ENCODE data around the gene DIPK1C.

DIPK1C gene

GRCh38 chr18:74414953-74415515 is 42.1 kb downstream of the DIPK1C start:
- DNase-seq = no peak

- no peak for DNase-seq
Observed at GRCh38 chr18:74413836-74414235, 43.3 kb downstream of the DIPK1C start.

- no peak for DNase-seq
Observed at GRCh38 chr18:74412116-74412880, 44.8 kb downstream of the DIPK1C start.

- DNase-seq = no peak
Observed at GRCh38 chr18:74411475-74411874, 45.6 kb downstream of the DIPK1C start.

- no peak for DNase-seq
Observed at GRCh38 chr18:74410441-74410992, 46.6 kb downstream of the DIPK1C start.

GRCh38 chr18:74407888-74408287 is 49.2 kb downstream of the DIPK1C start:
- no peak for DNase-seq

GRCh38 chr18:74402806-74403433 is 54.2 kb downstream of the DIPK1C start:
- no peak for DNase-seq

- no peak for DNase-seq
Observed at GRCh38 chr18:74400813-74401212, 56.3 kb downstream of the DIPK1C start.

GRCh38 chr18:74399091-74399887 is 57.8 kb downstream of the DIPK1C start:
- DNase-seq = no peak

GRCh38 chr18:74397572-74397971 is 59.5 kb downstream of the DIPK1C start:
- DNase-seq = no peak

GRCh38 chr18:74396171-74397169 is 60.6 kb downstream of the DIPK1C start:
- no peak for DNase-seq

GRCh38 chr18:74395648-74396154 is 61.4 kb downstream of the DIPK1C start:
- no peak for DNase-seq

GRCh38 chr18:74395006-74395405 is 62.1 kb downstream of the DIPK1C start:
- no peak for DNase-seq

GRCh38 chr18:74392323-74392722 is 64.8 kb downstream of the DIPK1C start:
- DNase-seq = no peak

- DNase-seq = no peak
Observed at GRCh38 chr18:74390900-74391299, 66.2 kb downstream of the DIPK1C start.

- no peak for DNase-seq
Observed at GRCh38 chr18:74389991-74390390, 67.1 kb downstream of the DIPK1C start.

- DNase-seq = no peak
Observed at GRCh38 chr18:74389171-74389927, 67.8 kb downstream of the DIPK1C start.

GRCh38 chr18:74388227-74388626 is 68.9 kb downstream of the DIPK1C start:
- no peak for DNase-seq

GRCh38 chr18:74387383-74387782 is 69.7 kb downstream of the DIPK1C start:
- no peak for DNase-seq

Measured in SHP77 (cell line).